K562 (cell line): ENCODE data around the gene FBL. TPM values are rescaled to one million over a fixed set of nuclear protein-coding genes. Genes with fewer than 3 reads are reported as not detected.

ENCODE experiments used
- CBFB ChIP-seq: sonication (generic); formaldehyde crosslinking; IDR thresholded peaks from 2 replicates; pipeline ENCODE4 v1.4.0; 2020; ENCODE audit warnings: mild to moderate bottlenecking, missing genetic modification reagents
- EGR1 ChIP-seq: fragments of 450-650 bp; conservative IDR thresholded peaks from 2 replicates; pipeline ENCODE4 v1.6.1; 2017; ENCODE audit warnings: mild to moderate bottlenecking
- MEIS2 ChIP-seq: fragments of 450-650 bp; IDR thresholded peaks from 2 replicates; pipeline ENCODE4 v1.6.1; 2014; ENCODE audit warnings: mild to moderate bottlenecking; ENCODE audit not compliant: partially characterized antibody
- NCOA6 ChIP-seq: fragments of 450-650 bp; IDR thresholded peaks from 2 replicates; pipeline ENCODE4 v1.6.1; 2017; ENCODE audit warnings: mild to moderate bottlenecking
- NRF1 ChIP-seq, 2 experiments: fragments of 450-650 bp; IDR thresholded peaks in 1 of 2; conservative IDR thresholded peaks in 1 of 2; 2 replicates each; pipeline ENCODE4 v1.6.1; 2014; ENCODE audit warnings: mild to moderate bottlenecking in 2 of 2
- RAD21 ChIP-seq, 2 experiments: fragments of 250-450 bp in 1 of 2; fragments of 450-650 bp in 1 of 2; sonication (Bioruptor Pico) in 1 of 2; formaldehyde crosslinking in 1 of 2; IDR thresholded peaks in 1 of 2; conservative IDR thresholded peaks in 1 of 2; 2 replicates each; pipeline versions ENCODE4 v1.4.0 to v1.8.0; 2020 to 2022; ENCODE audit warnings: mild to moderate bottlenecking in 2 of 2, moderate library complexity in 1 of 2
- TRIM24 ChIP-seq, 2 experiments: fragments of 450-650 bp; IDR thresholded peaks; 2 replicates each; pipeline ENCODE4 v1.6.1; 2016
- ZBTB7A ChIP-seq: IDR thresholded peaks from 2 replicates; pipeline ENCODE4 v1.6.1; 2011; ENCODE audit warnings: low read depth, mild to moderate bottlenecking, low read length, moderate library complexity, borderline replicate concordance; ENCODE audit not compliant: control insufficient read depth
- polyA plus RNA-seq, 8 experiments: library from polyadenylated mRNA; depleted of rRNA in 4 of 8; stranded (reverse) in 5 of 8; unstranded in 3 of 8; fragments of >200 nt; fragmentation: Nextera tagmentation in 2 of 8; fragmentation: Illumina TruSeq in 1 of 8; extraction: Ambion mirVana in 2 of 8; extraction: Trizol in 1 of 8; gene quantifications; 2 replicates each; pipeline versions ENCODE4 v1.2.1 to v1.2.3, GENCODE V29; 2011 to 2014; ENCODE audit warnings: inconsistent platforms in 1 of 8, missing spikeins in 1 of 8
- total RNA-seq, 7 experiments: library from RNA; depleted of rRNA in 6 of 7; stranded (reverse); fragments of >200 nt in 6 of 7; fragmentation: Illumina TruSeq in 2 of 7; extraction: Trizol in 2 of 7; gene quantifications; 2 replicates each; pipeline versions ENCODE4 v1.2.1 to v1.2.3, GENCODE V29; 2011 to 2021; ENCODE audit warnings: low replicate concordance in 1 of 7
- TF ChIP-seq, protein P1 (sequence below): fragments of 450-650 bp; IDR thresholded peaks from 2 replicates; pipeline ENCODE4 v1.6.1; 2016; ENCODE audit warnings: mild to moderate bottlenecking, moderate library complexity
- TF ChIP-seq, protein P2 (sequence below), 2 experiments: IDR thresholded peaks; 2 replicates each; pipeline ENCODE4 v1.6.1; 2011; ENCODE audit warnings: borderline replicate concordance in 1 of 2, control low read depth in 1 of 2, low read depth in 1 of 2, low read length in 1 of 2, mild to moderate bottlenecking in 1 of 2, mixed read lengths in 1 of 2, moderate library complexity in 1 of 2; ENCODE audit not compliant: insufficient read depth in 1 of 2, insufficient read length in 1 of 2, poor library complexity in 1 of 2, severe bottlenecking in 1 of 2; ENCODE audit errors: extremely low read depth in 1 of 2
- TF ChIP-seq, protein P3 (sequence below): sonication (generic); formaldehyde crosslinking; IDR thresholded peaks from 2 replicates; pipeline ENCODE4 v1.9.0; 2022; ENCODE audit warnings: mild to moderate bottlenecking, missing genetic modification reagents

Gene FBL
- total and polyA plus RNA-seq, 9 of the 15 experiments (the other 6 are each of a cell fraction or from before 2014, with no cell fraction given) = 201 to 1,696 (median 696) TPM

DNA sequence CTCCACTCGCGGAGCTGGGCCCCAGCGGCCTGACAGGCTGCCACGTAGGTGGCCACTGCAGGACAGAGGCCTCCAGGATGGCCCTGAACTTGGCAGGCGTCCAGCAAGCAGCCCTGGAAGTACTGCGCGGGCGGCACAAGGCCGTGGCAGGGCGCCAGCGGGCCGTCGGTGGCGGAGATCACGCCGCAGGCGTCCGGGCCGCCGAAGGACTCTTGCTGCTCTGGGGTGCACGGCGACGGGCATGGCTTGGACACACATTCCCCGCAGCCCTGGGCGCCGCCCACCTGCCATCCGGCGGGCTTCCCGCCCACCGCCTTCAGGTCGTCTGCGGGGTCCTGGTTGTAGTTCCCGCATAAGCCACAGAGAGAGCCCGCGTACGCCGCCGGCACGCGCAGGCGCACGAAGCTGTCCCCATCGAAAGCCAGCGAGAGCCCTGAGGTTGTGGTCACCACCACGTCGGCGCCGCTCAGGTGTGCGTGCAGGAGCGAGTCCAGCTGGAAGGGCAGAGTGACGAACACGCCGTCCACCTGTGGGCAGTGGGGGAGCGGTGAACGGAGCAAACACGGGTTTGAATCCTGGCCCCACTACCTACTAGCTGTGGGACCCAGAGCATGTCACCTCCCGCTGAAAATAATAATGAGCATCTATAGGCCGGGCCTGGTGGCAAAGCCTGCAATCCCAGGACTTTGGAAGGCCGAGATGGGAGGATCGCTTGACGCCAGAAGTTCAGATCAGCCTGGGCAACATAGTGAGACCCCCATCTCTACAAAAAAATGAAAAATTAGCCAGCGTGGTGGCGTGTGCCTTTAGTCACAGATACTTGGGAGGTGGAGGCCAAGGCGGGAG lies 45.7 kb upstream of the FBL start (continued):
- TF ChIP-seq, protein P1, sequence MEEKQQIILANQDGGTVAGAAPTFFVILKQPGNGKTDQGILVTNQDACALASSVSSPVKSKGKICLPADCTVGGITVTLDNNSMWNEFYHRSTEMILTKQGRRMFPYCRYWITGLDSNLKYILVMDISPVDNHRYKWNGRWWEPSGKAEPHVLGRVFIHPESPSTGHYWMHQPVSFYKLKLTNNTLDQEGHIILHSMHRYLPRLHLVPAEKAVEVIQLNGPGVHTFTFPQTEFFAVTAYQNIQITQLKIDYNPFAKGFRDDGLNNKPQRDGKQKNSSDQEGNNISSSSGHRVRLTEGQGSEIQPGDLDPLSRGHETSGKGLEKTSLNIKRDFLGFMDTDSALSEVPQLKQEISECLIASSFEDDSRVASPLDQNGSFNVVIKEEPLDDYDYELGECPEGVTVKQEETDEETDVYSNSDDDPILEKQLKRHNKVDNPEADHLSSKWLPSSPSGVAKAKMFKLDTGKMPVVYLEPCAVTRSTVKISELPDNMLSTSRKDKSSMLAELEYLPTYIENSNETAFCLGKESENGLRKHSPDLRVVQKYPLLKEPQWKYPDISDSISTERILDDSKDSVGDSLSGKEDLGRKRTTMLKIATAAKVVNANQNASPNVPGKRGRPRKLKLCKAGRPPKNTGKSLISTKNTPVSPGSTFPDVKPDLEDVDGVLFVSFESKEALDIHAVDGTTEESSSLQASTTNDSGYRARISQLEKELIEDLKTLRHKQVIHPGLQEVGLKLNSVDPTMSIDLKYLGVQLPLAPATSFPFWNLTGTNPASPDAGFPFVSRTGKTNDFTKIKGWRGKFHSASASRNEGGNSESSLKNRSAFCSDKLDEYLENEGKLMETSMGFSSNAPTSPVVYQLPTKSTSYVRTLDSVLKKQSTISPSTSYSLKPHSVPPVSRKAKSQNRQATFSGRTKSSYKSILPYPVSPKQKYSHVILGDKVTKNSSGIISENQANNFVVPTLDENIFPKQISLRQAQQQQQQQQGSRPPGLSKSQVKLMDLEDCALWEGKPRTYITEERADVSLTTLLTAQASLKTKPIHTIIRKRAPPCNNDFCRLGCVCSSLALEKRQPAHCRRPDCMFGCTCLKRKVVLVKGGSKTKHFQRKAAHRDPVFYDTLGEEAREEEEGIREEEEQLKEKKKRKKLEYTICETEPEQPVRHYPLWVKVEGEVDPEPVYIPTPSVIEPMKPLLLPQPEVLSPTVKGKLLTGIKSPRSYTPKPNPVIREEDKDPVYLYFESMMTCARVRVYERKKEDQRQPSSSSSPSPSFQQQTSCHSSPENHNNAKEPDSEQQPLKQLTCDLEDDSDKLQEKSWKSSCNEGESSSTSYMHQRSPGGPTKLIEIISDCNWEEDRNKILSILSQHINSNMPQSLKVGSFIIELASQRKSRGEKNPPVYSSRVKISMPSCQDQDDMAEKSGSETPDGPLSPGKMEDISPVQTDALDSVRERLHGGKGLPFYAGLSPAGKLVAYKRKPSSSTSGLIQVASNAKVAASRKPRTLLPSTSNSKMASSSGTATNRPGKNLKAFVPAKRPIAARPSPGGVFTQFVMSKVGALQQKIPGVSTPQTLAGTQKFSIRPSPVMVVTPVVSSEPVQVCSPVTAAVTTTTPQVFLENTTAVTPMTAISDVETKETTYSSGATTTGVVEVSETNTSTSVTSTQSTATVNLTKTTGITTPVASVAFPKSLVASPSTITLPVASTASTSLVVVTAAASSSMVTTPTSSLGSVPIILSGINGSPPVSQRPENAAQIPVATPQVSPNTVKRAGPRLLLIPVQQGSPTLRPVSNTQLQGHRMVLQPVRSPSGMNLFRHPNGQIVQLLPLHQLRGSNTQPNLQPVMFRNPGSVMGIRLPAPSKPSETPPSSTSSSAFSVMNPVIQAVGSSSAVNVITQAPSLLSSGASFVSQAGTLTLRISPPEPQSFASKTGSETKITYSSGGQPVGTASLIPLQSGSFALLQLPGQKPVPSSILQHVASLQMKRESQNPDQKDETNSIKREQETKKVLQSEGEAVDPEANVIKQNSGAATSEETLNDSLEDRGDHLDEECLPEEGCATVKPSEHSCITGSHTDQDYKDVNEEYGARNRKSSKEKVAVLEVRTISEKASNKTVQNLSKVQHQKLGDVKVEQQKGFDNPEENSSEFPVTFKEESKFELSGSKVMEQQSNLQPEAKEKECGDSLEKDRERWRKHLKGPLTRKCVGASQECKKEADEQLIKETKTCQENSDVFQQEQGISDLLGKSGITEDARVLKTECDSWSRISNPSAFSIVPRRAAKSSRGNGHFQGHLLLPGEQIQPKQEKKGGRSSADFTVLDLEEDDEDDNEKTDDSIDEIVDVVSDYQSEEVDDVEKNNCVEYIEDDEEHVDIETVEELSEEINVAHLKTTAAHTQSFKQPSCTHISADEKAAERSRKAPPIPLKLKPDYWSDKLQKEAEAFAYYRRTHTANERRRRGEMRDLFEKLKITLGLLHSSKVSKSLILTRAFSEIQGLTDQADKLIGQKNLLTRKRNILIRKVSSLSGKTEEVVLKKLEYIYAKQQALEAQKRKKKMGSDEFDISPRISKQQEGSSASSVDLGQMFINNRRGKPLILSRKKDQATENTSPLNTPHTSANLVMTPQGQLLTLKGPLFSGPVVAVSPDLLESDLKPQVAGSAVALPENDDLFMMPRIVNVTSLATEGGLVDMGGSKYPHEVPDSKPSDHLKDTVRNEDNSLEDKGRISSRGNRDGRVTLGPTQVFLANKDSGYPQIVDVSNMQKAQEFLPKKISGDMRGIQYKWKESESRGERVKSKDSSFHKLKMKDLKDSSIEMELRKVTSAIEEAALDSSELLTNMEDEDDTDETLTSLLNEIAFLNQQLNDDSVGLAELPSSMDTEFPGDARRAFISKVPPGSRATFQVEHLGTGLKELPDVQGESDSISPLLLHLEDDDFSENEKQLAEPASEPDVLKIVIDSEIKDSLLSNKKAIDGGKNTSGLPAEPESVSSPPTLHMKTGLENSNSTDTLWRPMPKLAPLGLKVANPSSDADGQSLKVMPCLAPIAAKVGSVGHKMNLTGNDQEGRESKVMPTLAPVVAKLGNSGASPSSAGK = peak; percentile 48
- peak; percentile 63; the same call in 1 of the 2 replicates for TF ChIP-seq ZBTB7A
- TF ChIP-seq TRIM24 (IDR thresholded peaks at IDR 0.05) = 0 out of 4 replicates have a peak, but pooled peaks of 1 of the 2 experiments have one; percentile 16
- TF ChIP-seq, protein P2, sequence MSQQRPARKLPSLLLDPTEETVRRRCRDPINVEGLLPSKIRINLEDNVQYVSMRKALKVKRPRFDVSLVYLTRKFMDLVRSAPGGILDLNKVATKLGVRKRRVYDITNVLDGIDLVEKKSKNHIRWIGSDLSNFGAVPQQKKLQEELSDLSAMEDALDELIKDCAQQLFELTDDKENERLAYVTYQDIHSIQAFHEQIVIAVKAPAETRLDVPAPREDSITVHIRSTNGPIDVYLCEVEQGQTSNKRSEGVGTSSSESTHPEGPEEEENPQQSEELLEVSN (IDR thresholded peaks at IDR 0.05; ENCODE audit: borderline replicate concordance in 1 of 2, extremely low read depth in 1 of 2, insufficient read depth in 1 of 2, insufficient read length in 1 of 2, low read depth in 1 of 2, low read length in 1 of 2, poor library complexity in 1 of 2, severe bottlenecking in 1 of 2) = peak; percentile 17 to 36
- peak; percentile 94 to 95 for TF ChIP-seq NRF1 (conservative IDR thresholded peaks at IDR 0.05 in 1 of 2, IDR thresholded peaks at IDR 0.05 in 1 of 2)
- TF ChIP-seq MEIS2 = peak; percentile 33
- TF ChIP-seq, protein P3, sequence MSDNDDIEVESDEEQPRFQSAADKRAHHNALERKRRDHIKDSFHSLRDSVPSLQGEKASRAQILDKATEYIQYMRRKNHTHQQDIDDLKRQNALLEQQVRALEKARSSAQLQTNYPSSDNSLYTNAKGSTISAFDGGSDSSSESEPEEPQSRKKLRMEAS = peak; percentile 44
- TF ChIP-seq CBFB = peak; percentile 76; the same call in 1 of the 2 replicates
- peak; percentile 62 for TF ChIP-seq EGR1
- peak; percentile 86 for TF ChIP-seq NCOA6
- TF ChIP-seq RAD21 (CRISPR knock-in tag; conservative IDR thresholded peaks at IDR 0.05 in 1 of 2, IDR thresholded peaks at IDR 0.05 in 1 of 2) = peak in 1 of 2 experiments; percentile 12; a peak in 1 of 4 replicates
